Measurements from ENCODE around the gene DPYSL3. TPM values are rescaled to one million over a fixed set of nuclear protein-coding genes. Genes with fewer than 3 reads are reported as not detected.

Gene DPYSL3
- total RNA-seq, 2 experiments from 2014 or later = 0.05 to 0.12 TPM

- H3K4me3 Mint-ChIP-seq = no peak overlapping the region
- no peak for DNase-seq
- H3K4me1 Mint-ChIP-seq (ENCODE audit: low read depth) = no peaks in the 10 kb centered on the region
- no peak overlapping the region for H3K27ac Mint-ChIP-seq
- H3K9me3 Mint-ChIP-seq = no peaks in the 10 kb centered on the region
- no peaks in the 10 kb centered on the region for H3K36me3 Mint-ChIP-seq (ENCODE audit: low read depth)
- intact Hi-C loops (cut with micrococcal nuclease) = no loop called here
- CTCF ChIA-PET = interaction anchor here (0.6 kb wide), 1 partner anchor 107 kb away, joined by 4 read pairs; no protein-coding TSS in a partner anchor
- no peaks in the 10 kb centered on the region for H3K27me3 Mint-ChIP-seq (ENCODE audit: low read depth)
These were observed 109.6 kb downstream of the DPYSL3 start for GRCh38 chr5:147400126-147400809.

- intact Hi-C loops (cut with micrococcal nuclease) = no loop called here
- Mint-ChIP-seq H3K27me3 (ENCODE audit: low read depth) (no peaks in the 10 kb centered on the region), H3K4me1 (ENCODE audit: low read depth) (no peaks in the 10 kb centered on the region), H3K27ac (no peak overlapping the region), H3K36me3 (ENCODE audit: low read depth) (no peaks in the 10 kb centered on the region), H3K9me3 (no peaks in the 10 kb centered on the region), H3K4me3 (no peak overlapping the region)
- DNase-seq = no peak
- CTCF ChIA-PET = no interaction called here
These were observed 111.0 kb downstream of the DPYSL3 start for GRCh38 chr5:147398860-147399259.

- DNase-seq = no peak
- no peak overlapping the region for H3K4me3 Mint-ChIP-seq
- H3K27ac Mint-ChIP-seq = no peak overlapping the region
- H3K4me1 Mint-ChIP-seq (ENCODE audit: low read depth) = no peaks in the 10 kb centered on the region
- intact Hi-C loops (cut with micrococcal nuclease) = no loop called here
- no peaks in the 10 kb centered on the region for H3K36me3 Mint-ChIP-seq (ENCODE audit: low read depth)
- no peaks in the 10 kb centered on the region for H3K27me3 Mint-ChIP-seq (ENCODE audit: low read depth)
- CTCF ChIA-PET = no interaction called here
- H3K9me3 Mint-ChIP-seq = no peaks in the 10 kb centered on the region
These were observed 112.3 kb downstream of the DPYSL3 start for GRCh38 chr5:147397616-147398015.

- Mint-ChIP-seq H3K4me1 (ENCODE audit: low read depth) (no peaks in the 10 kb centered on the region), H3K36me3 (ENCODE audit: low read depth) (no peaks in the 10 kb centered on the region), H3K4me3 (no peak overlapping the region), H3K27ac (no peak overlapping the region), H3K9me3 (no peaks in the 10 kb centered on the region), H3K27me3 (ENCODE audit: low read depth) (no peaks in the 10 kb centered on the region)
- CTCF ChIA-PET = no interaction called here
- no peak for DNase-seq
- intact Hi-C loops (cut with micrococcal nuclease) = no loop called here
These were observed 113.6 kb downstream of the DPYSL3 start for GRCh38 chr5:147396070-147396823.

GRCh38 chr5:147393874-147394672 is 115.8 kb downstream of the DPYSL3 start:
- no peaks in the 10 kb centered on the region for H3K4me1 Mint-ChIP-seq (ENCODE audit: low read depth)
- intact Hi-C loops (cut with micrococcal nuclease) = no loop called here
- H3K27ac Mint-ChIP-seq = no peak overlapping the region

GRCh38 chr5:147391781-147392180 is 118.1 kb downstream of the DPYSL3 start:
- no peaks in the 10 kb centered on the region for H3K4me1 Mint-ChIP-seq (ENCODE audit: low read depth)
- intact Hi-C loops (cut with micrococcal nuclease) = no loop called here
- H3K4me3 Mint-ChIP-seq = no peak overlapping the region
- CTCF ChIA-PET = no interaction called here
- no peak for DNase-seq
- no peaks in the 10 kb centered on the region for H3K36me3 Mint-ChIP-seq (ENCODE audit: low read depth)
- H3K9me3 Mint-ChIP-seq = no peaks in the 10 kb centered on the region
- no peak overlapping the region for H3K27ac Mint-ChIP-seq
- peaks cover 5% of the 10 kb centered on the region for H3K27me3 Mint-ChIP-seq (ENCODE audit: low read depth)

More at GRCh38 chr5:147393874-147394672, 115.8 kb downstream of the DPYSL3 start:
- Mint-ChIP-seq H3K4me3 (no peak overlapping the region), H3K27me3 (ENCODE audit: low read depth) (peaks cover 2% of the 10 kb centered on the region), H3K9me3 (no peaks in the 10 kb centered on the region), H3K36me3 (ENCODE audit: low read depth) (no peaks in the 10 kb centered on the region)
- CTCF ChIA-PET = interaction anchor here (1.0 kb wide), 1 partner anchor 10 kb away, joined by 3 read pairs; no protein-coding TSS in a partner anchor
- DNase-seq = no peak

- H3K36me3 Mint-ChIP-seq (ENCODE audit: low read depth) = no peaks in the 10 kb centered on the region
- no peak overlapping the region for H3K4me3 Mint-ChIP-seq
- DNase-seq = no peak
- no peaks in the 10 kb centered on the region for H3K9me3 Mint-ChIP-seq
- intact Hi-C loops (cut with micrococcal nuclease) = no loop called here
- peaks cover 5% of the 10 kb centered on the region for H3K27me3 Mint-ChIP-seq (ENCODE audit: low read depth)
- no peak overlapping the region for H3K27ac Mint-ChIP-seq
- H3K4me1 Mint-ChIP-seq (ENCODE audit: low read depth) = no peaks in the 10 kb centered on the region
- CTCF ChIA-PET = interaction anchor here (1.0 kb wide), 1 partner anchor 202 kb away, joined by 3 read pairs; no protein-coding TSS in a partner anchor
These were observed 119.1 kb downstream of the DPYSL3 start for GRCh38 chr5:147390654-147391225.

- no peak overlapping the region for H3K4me3 Mint-ChIP-seq
- H3K36me3 Mint-ChIP-seq (ENCODE audit: low read depth) = no peaks in the 10 kb centered on the region
- no peak overlapping the region for H3K27ac Mint-ChIP-seq
- H3K9me3 Mint-ChIP-seq = no peaks in the 10 kb centered on the region
- DNase-seq = no peak
- intact Hi-C loops (cut with micrococcal nuclease) = no loop called here
- CTCF ChIA-PET = no interaction called here
- H3K27me3 Mint-ChIP-seq (ENCODE audit: low read depth) = peaks cover 5% of the 10 kb centered on the region
- no peaks in the 10 kb centered on the region for H3K4me1 Mint-ChIP-seq (ENCODE audit: low read depth)
These were observed 121.4 kb downstream of the DPYSL3 start for GRCh38 chr5:147388184-147389108.

- intact Hi-C loops (cut with micrococcal nuclease) = no loop called here
- no peak overlapping the region for H3K4me3 Mint-ChIP-seq
- H3K4me1 Mint-ChIP-seq (ENCODE audit: low read depth) = no peaks in the 10 kb centered on the region
- no peaks in the 10 kb centered on the region for H3K9me3 Mint-ChIP-seq
- H3K27ac Mint-ChIP-seq = no peak overlapping the region
- no peaks in the 10 kb centered on the region for H3K36me3 Mint-ChIP-seq (ENCODE audit: low read depth)
- no peak for DNase-seq
- peaks cover 5% of the 10 kb centered on the region for H3K27me3 Mint-ChIP-seq (ENCODE audit: low read depth)
- CTCF ChIA-PET = no interaction called here
These were observed 122.8 kb downstream of the DPYSL3 start for GRCh38 chr5:147387109-147387508.

- Mint-ChIP-seq H3K9me3 (no peaks in the 10 kb centered on the region), H3K27ac (no peak overlapping the region), H3K27me3 (ENCODE audit: low read depth) (peaks cover 5% of the 10 kb centered on the region), H3K36me3 (ENCODE audit: low read depth) (no peaks in the 10 kb centered on the region), H3K4me3 (no peak overlapping the region), H3K4me1 (ENCODE audit: low read depth) (no peaks in the 10 kb centered on the region)
- intact Hi-C loops (cut with micrococcal nuclease) = no loop called here
- CTCF ChIA-PET = interaction anchor here (1.5 kb wide), 1 partner anchor 9 kb away, joined by 3 read pairs; no protein-coding TSS in a partner anchor
- no peak for DNase-seq
These were observed 125.3 kb downstream of the DPYSL3 start for GRCh38 chr5:147384346-147385193.

GRCh38 chr5:147382776-147383175 is 127.1 kb downstream of the DPYSL3 start:
- Mint-ChIP-seq H3K9me3 (no peaks in the 10 kb centered on the region), H3K36me3 (ENCODE audit: low read depth) (no peaks in the 10 kb centered on the region), H3K4me1 (ENCODE audit: low read depth) (no peaks in the 10 kb centered on the region), H3K27me3 (ENCODE audit: low read depth) (no peaks in the 10 kb centered on the region), H3K27ac (no peak overlapping the region), H3K4me3 (no peak overlapping the region)
- intact Hi-C loops (cut with micrococcal nuclease) = no loop called here
- DNase-seq = no peak
- CTCF ChIA-PET = interaction anchor here (1.5 kb wide), 1 partner anchor 11 kb away, joined by 3 read pairs; no protein-coding TSS in a partner anchor
